IPS-18c (cell line): ENCODE results near the gene DCTPP1.
A peak's percentile ranks its signal among the peaks of the same experiment; 100 is the strongest.
"Not testable (repeated sequence)": the region's sequence is repeated elsewhere in the genome, so short reads cannot be mapped to it uniquely, and the experiment has no call there.

Experiments used
- H3K4me3 ChIP-seq: 2 replicates; pipeline ENCODE4 v1.7.0; 2013; ENCODE audit warnings: low read depth, mild to moderate bottlenecking, low read length, moderate library complexity; ENCODE audit not compliant: insufficient read depth
- H3K9me3 ChIP-seq: one replicate; pipeline ENCODE4 v1.6.1; 2013; ENCODE audit warnings: mild to moderate bottlenecking, low read length, moderate library complexity; ENCODE audit not compliant: control insufficient read depth, insufficient read depth

DCTPP1 gene

DNA sequence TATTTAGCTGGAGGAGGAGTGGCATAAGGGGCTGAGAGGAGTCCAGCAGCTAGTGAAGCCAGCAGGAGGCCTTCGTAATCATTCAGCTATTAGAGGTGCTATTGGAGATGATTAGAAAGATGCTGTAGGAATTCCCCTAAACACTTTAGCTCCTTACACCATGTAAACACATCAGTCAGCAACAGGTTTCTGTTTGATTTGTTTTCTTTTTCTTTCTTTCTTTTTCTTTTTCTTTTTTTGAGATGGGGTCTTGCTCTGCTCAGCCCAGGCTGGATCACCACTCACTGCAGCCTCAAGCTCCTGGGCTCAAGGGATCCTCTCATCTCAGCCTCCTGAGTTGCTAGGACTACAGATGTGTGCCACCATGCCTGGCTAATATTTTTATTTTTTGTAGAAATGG, 26.5 kb upstream of the DCTPP1 start:
- Histone ChIP-seq H3K4me3 (no peak overlapping the region), H3K9me3 (no peaks in the 10 kb centered on the region)

DNA sequence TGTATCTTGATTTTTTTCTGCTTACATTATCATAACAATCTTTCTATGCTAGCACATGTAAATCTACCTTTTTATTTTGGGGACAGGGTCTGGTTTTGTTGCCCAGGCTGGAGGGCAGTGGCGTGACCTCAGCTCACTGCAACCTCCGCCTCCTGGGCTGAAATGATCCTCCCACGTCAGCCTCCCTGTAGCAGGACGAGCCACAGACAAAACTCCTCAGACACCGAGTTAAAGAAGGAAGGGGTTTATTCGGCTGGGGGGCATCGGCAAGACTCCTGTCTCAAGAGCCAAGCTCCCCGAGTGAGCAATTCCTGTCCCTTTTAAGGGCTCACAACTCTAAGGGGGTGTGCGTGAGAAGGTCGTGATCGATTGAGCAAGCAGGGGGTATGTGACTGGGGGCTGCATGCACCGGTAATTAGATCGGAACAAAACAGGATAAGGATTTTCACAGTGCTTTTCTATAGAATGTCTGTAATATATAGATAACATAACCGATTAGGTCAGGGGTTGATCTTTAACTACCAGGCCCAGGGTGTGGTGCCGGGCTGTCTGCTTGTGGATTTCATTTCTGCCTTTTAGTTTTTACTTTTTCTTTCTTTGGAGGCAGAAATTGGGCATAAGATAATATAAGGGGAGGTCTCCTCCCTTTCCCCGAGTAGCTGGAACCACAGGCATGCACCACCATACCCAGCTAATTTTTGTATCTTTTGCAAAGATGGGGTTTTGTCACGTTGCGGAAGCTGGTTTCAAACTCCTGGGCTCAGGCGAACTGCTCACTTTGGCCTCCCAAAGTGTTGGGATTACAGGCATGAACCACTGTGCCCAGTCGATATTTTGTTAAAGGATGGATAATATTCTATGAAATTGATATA, 23.1 kb upstream of the DCTPP1 start:
- H3K9me3 ChIP-seq: not testable (repeated sequence)

DNA sequence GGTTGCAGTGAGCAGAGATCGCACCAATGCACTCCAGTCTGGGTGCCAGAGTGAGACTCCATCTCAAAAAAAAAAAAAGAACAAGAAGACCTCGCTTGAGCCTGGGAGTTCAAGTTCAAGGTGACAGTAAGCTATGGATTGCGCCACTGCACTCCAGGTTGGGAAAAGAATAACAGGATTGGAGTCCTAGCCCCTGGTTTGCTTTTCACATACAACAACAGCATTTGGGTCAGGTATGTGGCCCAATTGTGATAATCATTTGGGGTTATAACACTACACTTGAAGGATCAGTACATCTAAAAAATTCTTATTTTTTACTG, 19.2 kb upstream of the DCTPP1 start:
- Histone ChIP-seq H3K4me3 (no peak overlapping the region), H3K9me3 (no peaks in the 10 kb centered on the region)

More for the DNA sequence above, 23.1 kb upstream of the DCTPP1 start:
- not testable (repeated sequence) for H3K4me3 ChIP-seq

GRCh38 chr16:30447512-30448226, 17.8 kb upstream of the DCTPP1 start:
- Histone ChIP-seq H3K9me3 (no peaks in the 10 kb centered on the region), H3K4me3 (no peak overlapping the region)

- no peaks in the 10 kb centered on the region for H3K9me3 ChIP-seq
- H3K4me3 ChIP-seq: peak overlapping the region; percentile 81
Observed at GRCh38 chr16:30446203-30446595, 16.4 kb upstream of the DCTPP1 start.

DNA sequence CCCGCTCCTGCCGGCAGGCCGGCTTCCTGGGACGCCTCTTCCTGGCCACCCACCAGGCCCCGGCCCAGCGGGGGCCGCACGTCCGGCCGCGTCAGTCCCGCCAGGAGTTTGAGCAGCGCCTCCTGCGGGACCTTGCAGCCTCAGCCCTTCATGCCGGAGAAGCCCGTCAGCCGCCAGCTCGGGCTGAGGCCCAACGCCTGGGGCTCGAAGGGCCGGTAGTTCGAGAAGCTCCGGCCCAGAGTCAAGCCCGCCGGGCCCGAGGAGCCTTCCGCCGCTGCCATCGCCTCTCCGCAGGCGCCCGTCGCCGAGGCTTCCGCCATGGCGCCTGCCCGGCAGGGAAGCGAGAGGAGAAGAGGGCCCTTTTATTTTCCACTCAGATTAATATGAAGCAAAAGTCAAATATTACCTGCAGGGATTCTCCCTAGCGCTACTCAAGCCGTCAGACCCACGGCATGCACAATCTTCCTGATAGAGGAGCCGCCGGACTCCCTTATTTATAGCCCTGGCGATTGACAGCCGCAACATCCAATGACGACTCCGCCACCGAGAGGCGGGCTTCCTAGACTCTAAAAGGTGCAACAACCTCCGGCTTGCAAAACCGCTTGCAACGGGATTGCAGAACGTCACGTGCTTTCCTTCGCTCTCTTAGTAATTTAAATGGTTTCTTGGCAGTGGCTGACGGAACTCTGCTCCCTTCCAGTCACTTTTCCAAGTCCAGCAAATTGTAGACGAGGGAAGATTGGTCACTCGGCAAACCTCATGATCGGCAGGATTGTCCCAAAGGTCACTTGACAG, 15.8 kb upstream of the DCTPP1 start, which contains the start of gene SEPHS2:
TSS of gene SEPHS2 (minus strand) at position 467 of the 795 bp plus-strand sequence. CDS start at position 320, 147 bp downstream.
- Histone ChIP-seq H3K4me3 (peak within 1 kb of the TSS; percentile 81), H3K9me3 (no peaks in the 10 kb centered on the region)

DNA sequence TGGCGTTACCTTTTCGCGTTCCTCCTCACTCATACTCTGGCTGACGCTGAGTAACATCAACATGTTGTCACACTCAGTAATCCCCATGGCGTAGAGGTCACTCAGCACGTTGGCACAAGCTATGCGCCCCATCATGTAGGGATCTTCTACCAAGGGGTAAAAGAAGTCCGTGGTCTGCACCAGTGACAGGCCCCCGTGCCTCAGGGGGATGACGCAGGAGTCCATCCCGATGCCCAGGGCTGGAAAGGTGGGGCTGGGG, 15.2 kb upstream of the DCTPP1 start:
- Histone ChIP-seq H3K9me3 (no peaks in the 10 kb centered on the region), H3K4me3 (peak overlapping the region; percentile 81)

GRCh38 chr16:30444231-30445148, 14.7 kb upstream of the DCTPP1 start:
- no peaks in the 10 kb centered on the region for H3K9me3 ChIP-seq
- H3K4me3 ChIP-seq: peak overlapping the region; percentile 81

DNA sequence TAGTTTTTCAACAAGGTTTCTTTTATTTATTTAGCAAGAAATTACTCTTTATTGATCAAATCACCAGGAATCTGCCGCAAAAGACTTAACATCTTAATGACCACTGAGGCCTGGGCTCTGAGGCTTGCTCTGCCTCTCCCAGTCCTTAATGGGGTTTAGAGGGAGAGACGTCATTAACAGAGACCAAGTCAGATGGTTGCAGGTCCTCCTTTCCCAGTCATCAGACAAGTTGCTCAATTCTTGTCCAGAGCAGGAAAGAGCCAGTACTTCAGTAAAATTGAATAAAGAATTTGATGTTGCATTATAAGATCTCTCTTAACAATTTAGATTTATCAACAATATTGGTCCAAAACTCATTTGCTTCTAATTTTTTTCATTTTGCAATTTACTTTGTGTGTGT, 13.8 kb upstream of the DCTPP1 start:
- H3K4me3 ChIP-seq: no peak overlapping the region
- no peaks in the 10 kb centered on the region for H3K9me3 ChIP-seq

GRCh38 chr16:30439720-30440348, 10.0 kb upstream of the DCTPP1 start:
- Histone ChIP-seq H3K9me3 (no peaks in the 10 kb centered on the region), H3K4me3 (no peak overlapping the region)

DNA sequence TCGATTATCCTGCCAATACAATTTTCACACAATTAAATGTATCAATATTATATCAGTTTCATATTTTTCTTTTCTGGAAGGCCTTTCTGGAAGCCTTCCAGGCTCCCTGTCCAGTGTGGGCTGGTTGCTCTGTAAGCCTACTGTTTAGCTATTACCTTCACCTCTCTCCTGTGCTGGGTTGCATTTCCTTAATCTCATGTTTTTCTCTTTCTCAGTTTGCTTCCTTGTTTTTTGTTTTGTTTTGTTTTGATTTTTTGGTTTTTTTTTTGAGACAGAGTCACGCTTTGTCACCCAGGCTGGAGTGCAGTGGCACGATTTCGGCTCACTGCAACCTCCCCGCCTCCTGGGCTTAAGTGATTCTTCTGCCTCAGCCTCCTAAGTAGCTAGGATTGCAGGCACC, 9.0 kb upstream of the DCTPP1 start:
- Histone ChIP-seq H3K4me3 (no peak overlapping the region), H3K9me3 (no peaks in the 10 kb centered on the region)

DNA sequence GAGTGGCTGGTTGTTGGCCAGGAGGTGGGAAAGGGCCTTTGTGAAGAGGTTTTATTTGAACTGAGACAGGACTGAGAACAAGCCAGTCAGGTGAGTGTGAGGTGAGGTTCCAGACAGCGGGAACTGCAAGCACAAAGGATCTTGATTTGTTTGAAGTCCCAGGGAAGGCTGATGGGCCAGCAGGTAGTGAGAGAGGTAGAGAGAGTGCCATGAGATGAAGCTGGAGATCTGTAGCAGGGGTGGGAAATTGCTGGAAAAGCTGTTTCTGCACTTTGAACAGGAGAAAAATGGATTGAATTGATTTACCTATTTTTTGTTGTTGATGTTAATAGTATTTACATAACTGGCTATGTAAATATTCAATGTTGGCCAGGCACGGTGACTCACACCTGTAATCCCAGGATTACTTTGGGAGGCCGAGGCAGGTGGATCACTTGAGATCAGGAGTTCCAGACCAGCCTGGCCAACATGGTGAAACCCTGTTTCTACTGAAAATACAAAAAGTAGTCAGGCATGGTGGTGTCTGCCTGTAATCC, 7.7 kb upstream of the DCTPP1 start:
- Histone ChIP-seq H3K9me3 (no peaks in the 10 kb centered on the region), H3K4me3 (no peak overlapping the region)

DNA sequence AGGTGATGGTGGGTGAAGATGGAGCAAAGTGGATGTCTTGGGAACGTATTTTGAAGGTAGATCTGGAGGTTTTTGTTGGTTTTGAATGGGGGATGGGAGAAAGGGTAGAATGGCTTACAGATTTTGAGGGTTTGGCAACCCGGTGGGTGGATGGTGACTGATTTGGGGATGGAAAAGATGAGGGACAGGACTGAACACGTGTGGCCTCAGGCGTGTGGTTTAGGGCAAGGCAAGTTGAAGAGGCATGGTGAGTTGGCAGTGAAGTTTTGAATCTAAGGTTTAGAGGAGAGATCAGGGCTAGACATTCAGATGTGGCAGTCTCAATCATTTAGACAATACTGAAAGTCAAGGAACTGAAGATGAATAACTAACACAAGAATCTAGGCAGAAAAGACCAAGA, 5.0 kb upstream of the DCTPP1 start:
- Histone ChIP-seq H3K4me3 (no peak overlapping the region), H3K9me3 (no peaks in the 10 kb centered on the region)

GRCh38 chr16:30430428-30430970, 669 bp upstream of the DCTPP1 start:
- no peaks in the 10 kb centered on the region for H3K9me3 ChIP-seq
- 0 out of 2 replicates have a peak overlapping the region, but pooled peaks have one; percentile 22 for H3K4me3 ChIP-seq

DNA sequence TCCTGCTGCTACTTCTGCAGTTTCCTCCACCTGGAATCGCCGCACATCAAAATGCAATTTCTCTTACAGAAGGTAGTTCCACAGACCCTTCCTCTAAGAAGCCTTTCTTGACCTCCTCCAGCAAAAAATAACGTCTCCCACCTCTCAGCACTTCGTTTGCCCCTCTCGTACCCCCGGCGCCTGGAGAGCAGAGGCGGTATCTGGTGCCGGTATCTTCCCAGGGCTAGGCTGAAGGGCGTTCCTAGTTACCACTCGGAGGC, 482 bp downstream of the DCTPP1 start:
- Histone ChIP-seq H3K9me3 (no peaks in the 10 kb centered on the region), H3K4me3 (peak overlapping the region; percentile 88)

DNA sequence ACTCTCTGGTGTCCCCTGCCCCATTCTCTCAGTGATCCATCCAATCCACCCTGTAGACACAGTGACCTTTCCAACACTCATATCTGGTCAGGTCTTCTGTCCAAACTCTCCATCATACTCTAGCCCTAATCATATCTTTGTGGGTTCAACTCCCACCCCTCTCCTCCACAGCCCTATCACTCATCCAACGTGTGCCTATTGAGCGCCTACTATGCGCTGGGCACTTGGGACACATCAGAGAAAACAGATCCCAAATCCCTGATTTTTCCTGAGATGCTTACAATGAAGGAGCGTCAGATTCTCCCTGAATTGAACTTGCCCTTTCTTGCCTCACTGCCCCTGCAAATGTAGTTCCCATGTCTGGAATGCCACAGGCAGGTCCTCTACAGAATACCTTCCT, 1.8 kb downstream of the DCTPP1 start:
- Histone ChIP-seq H3K9me3 (no peaks in the 10 kb centered on the region), H3K4me3 (peak overlapping the region; percentile 3; the same call in 1 of the 2 replicates)
